ENCODE results near the gene ZNF649. TPM values are rescaled to one million over a fixed set of nuclear protein-coding genes. Genes with fewer than 3 reads are reported as not detected.
"Not testable (repeated sequence)": the region's sequence is repeated elsewhere in the genome, so short reads cannot be mapped to it uniquely, and the experiment has no call there.

ZNF649 gene
- total and polyA plus RNA-seq, 12 donors, result 2.3 to 10.9 (median 8.1) TPM

DNA sequence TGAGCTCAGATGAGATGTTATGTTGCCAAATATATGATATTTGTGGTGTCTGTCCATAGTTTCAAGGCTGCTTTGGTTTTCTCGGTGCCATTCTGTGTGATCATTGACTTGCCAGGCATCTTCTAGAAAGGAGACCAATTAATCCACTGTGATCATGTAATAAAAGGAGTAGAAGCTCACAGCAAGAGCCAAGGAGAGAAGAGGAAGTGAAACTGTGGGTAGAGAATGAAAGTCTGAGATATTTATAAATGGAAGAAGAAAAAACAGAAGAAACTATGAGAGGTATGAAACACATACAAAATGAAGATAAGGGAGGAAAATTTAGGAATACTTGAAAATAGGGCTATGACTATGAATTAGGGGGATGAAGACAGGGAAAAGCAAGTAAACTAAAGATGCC lies 11.3 kb upstream of the ZNF649 start:
- intact Hi-C loops (cut with DNase I), result no loop called here
- 79 to 88% methylated on average over 1 of the region's 1 CpG for WGBS, 2 donors
- Histone ChIP-seq H3K4me1 (no peaks in the 10 kb centered on the region), H3K36me3 (no peaks in the 10 kb centered on the region), H3K9me3 (peaks cover 0 to 100% (median 63%) of the 10 kb centered on the region in 11 donors), H3K4me3 (no peak overlapping the region), H3K27ac (no peak overlapping the region), H3K27me3 (no peaks in the 10 kb centered on the region)
- no peak for DNase-seq
- ATAC-seq, result no peak
- TF ChIP-seq, protein P1, sequence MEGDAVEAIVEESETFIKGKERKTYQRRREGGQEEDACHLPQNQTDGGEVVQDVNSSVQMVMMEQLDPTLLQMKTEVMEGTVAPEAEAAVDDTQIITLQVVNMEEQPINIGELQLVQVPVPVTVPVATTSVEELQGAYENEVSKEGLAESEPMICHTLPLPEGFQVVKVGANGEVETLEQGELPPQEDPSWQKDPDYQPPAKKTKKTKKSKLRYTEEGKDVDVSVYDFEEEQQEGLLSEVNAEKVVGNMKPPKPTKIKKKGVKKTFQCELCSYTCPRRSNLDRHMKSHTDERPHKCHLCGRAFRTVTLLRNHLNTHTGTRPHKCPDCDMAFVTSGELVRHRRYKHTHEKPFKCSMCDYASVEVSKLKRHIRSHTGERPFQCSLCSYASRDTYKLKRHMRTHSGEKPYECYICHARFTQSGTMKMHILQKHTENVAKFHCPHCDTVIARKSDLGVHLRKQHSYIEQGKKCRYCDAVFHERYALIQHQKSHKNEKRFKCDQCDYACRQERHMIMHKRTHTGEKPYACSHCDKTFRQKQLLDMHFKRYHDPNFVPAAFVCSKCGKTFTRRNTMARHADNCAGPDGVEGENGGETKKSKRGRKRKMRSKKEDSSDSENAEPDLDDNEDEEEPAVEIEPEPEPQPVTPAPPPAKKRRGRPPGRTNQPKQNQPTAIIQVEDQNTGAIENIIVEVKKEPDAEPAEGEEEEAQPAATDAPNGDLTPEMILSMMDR (IDR thresholded peaks at IDR 0.05), result no peak

DNA sequence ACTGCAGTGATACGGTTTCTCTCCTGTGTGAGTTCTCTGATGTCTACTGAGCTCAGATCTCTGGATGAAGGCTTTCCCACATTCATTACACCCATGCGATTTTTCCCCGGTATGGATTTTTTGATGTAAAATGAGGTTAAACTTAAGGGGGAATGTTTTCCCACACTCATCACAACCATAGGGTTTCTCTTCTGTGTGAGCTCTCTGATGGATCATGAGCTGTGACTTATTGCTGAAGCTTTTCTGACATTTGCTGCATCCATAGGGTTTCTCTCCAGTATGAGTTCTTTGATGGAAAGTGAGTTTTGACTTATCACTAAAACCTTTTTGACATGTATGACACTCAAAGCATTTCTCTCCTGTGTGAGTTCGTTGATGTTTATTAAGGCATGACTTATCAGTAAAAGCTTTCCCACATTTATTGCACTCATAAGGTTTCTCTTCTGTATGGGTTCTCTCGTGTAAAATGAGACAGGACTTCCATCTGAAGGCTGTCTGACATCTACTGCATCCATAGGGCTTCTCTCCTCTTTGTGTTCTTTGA lies 10.6 kb upstream of the ZNF649 start:
- intact Hi-C loops (cut with DNase I), result no loop called here
- WGBS, 2 donors, result 73 to 76% methylated on average over 5 of the region's 5 CpGs
- H3K9me3 ChIP-seq, result peaks cover 0 to 100% (median 55%) of the 10 kb centered on the region in 11 donors

DNA sequence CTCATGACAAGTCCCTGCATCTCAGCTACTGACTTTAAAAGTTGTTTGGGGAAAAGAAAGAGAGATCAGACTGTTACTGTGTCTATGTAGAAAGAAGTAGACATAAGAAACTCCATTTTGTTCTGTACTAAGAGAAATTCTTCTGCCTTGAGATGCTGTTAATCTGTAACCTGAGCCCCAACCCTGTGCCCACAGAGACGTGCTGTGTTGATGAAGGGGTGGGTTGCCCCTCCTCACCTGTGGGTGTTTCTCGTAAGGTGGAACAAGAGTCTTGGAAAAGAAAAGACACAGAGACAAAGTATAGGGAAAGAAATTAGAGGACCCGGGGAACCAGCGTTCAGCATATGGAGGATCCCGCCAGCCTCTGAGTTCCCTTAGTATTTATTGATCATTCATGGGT lies 3.2 kb upstream of the ZNF649 start:
- H3K36me3 ChIP-seq; intact Hi-C loops (cut with DNase I); DNase-seq; ATAC-seq; H3K27ac ChIP-seq; H3K4me3 ChIP-seq: not testable (repeated sequence)
- H3K9me3 ChIP-seq, result peaks cover 0 to 71% (median 0%) of the 10 kb centered on the region in 11 donors
- H3K4me1 ChIP-seq, result peaks cover 0 to 13% (median 9%) of the 10 kb centered on the region in 9 donors
- peaks cover 0 to 37% (median 22%) of the 10 kb centered on the region in 7 donors for H3K27me3 ChIP-seq
- 28 to 31% methylated on average over 5 of the region's 5 CpGs for WGBS, 2 donors

More for the DNA sequence above, 10.6 kb upstream of the ZNF649 start:
- Histone ChIP-seq H3K27me3 (peaks cover 0 to 2% (median 0%) of the 10 kb centered on the region in 7 donors), H3K4me1 (no peaks in the 10 kb centered on the region), H3K36me3 (no peaks in the 10 kb centered on the region), H3K4me3 (no peak overlapping the region), H3K27ac (no peak overlapping the region)
- DNase-seq, result no peak
- no peak for ATAC-seq
- TF ChIP-seq, protein P1 (IDR thresholded peaks at IDR 0.05), result no peak

DNA sequence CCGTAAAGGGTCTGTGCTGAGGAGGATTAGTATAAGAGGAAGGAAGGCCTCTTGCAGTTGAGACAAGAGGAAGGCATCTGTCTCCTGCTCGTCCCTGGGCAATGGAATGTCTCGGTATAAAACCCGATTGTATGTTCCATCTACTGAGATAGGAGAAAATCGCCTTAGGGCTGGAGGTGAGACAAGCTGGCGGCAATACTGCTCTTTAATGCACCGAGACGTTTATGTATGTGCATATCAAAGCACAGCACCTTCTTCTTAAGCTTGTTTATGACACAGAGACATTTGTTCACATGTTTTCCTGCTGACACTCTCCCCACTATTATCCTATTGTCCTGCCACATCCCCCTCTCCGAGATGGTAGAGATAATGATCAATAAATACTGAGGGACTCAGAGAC lies 1.3 kb upstream of the ZNF649 start:
- peaks cover 0 to 15% (median 12%) of the 10 kb centered on the region in 9 donors for H3K4me1 ChIP-seq
- H3K4me3 ChIP-seq; H3K27ac ChIP-seq; intact Hi-C loops (cut with DNase I); DNase-seq; ATAC-seq: not testable (repeated sequence)
- H3K36me3 ChIP-seq, result peaks cover 0 to 21% (median 0%) of the 10 kb centered on the region in 9 donors
- peaks cover 0 to 37% (median 22%) of the 10 kb centered on the region in 7 donors for H3K27me3 ChIP-seq
- peaks cover 0 to 71% (median 0%) of the 10 kb centered on the region in 11 donors for H3K9me3 ChIP-seq
- 39 to 51% methylated on average over 9 of the region's 9 CpGs for WGBS, 2 donors

DNA sequence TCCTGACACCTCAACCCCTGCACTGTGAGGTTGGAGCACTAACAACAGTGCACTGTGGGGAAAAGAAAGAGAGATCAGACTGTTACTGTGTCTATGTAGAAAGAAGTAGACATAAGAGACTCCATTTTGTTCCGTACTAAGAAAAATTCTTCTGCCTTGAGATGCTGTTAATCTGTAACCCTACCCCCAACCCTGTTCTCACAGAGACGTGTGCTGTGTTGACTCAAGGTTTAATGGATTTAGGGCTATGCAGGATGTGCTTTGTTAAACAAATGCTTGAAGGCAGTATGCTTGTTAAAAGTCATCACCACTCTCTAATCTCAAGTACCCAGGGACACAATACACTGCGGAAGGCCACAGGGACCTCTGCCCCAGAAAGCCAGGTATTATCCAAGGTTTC lies 822 bp upstream of the ZNF649 start:
- WGBS, 2 donors, result 81 to 83% methylated on average over 3 of the region's 3 CpGs
- peaks cover 0 to 25% (median 0%) of the 10 kb centered on the region in 9 donors for H3K36me3 ChIP-seq
- not testable (repeated sequence) for H3K27ac ChIP-seq, ATAC-seq, H3K4me3 ChIP-seq, DNase-seq
- peaks cover 0 to 71% (median 3%) of the 10 kb centered on the region in 11 donors for H3K9me3 ChIP-seq
- intact Hi-C loops (cut with DNase I), result loop anchor here in 1 of 10 donors (2.0 kb wide), 1 partner anchor 21 kb away; the partner anchor contains the start of gene ZNF613
- H3K27me3 ChIP-seq, result peaks cover 0 to 37% (median 22%) of the 10 kb centered on the region in 7 donors
- H3K4me1 ChIP-seq, result peaks cover 0 to 15% (median 12%) of the 10 kb centered on the region in 9 donors

DNA sequence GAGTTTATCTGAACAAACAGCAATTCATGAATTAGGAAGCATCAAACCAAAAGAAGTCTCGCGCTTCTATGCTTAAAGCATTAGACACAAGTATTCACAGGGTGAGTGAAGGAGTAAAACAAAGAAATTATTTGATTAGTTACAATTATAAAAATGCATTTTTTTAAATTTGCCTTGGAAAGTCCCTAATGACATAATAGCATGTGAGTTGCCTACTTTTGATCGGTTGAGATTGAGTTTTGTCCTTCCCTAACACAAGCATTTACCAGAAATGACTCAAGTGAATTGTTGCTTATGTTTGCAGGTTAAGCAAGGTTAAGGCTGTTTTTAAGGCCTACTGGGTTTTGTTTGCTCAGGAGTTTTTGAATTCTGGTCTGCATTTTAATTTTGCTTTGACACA lies 389 bp upstream of the ZNF649 start:
- peaks cover 0 to 35% (median 22%) of the 10 kb centered on the region in 7 donors for H3K27me3 ChIP-seq
- peaks cover 0 to 30% (median under 1%) of the 10 kb centered on the region in 9 donors for H3K36me3 ChIP-seq
- H3K4me1 ChIP-seq, result peaks cover 0 to 15% (median 12%) of the 10 kb centered on the region in 9 donors
- intact Hi-C loops (cut with DNase I), result loop anchor here in 1 of 10 donors (2.0 kb wide), 1 partner anchor 22 kb away; the partner anchor contains the start of gene ZNF613
- H3K27ac ChIP-seq, result peak overlapping the region in 1 of 10 donors; percentile 93
- 24 to 38% methylated on average over 3 of the region's 3 CpGs for WGBS, 2 donors
- ATAC-seq (no peak), DNase-seq (no peak)
- H3K4me3 ChIP-seq, result peak overlapping the region in 9 of 10 donors; percentile 62 to 97 (median 75)
- H3K9me3 ChIP-seq, result peaks cover 0 to 71% (median 6%) of the 10 kb centered on the region in 11 donors
- TF ChIP-seq, protein P1 (IDR thresholded peaks at IDR 0.05), result no peak
